Measurements from ENCODE around the gene CHKB.

Gene CHKB

DNA sequence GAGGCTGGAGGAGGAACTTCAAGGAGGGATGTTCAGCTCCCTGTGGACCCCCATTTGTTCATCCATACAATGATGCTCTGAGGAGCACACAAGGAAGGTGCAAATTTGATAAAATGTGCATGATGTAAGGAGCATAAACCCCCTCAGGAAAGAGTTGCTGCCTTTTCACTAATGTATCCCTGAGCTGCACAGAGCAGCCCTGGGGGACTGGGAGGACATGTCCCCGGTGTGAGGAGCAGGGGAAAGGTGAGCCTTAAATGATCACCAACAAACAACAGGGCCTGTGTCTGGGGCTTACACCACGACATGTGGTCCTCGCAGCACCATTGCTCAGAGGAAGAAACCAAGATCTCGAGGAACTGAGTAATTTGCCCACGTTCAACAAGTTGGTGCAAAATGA is 14.4 kb upstream of the CHKB start:
- DNase-seq: no peak

DNA sequence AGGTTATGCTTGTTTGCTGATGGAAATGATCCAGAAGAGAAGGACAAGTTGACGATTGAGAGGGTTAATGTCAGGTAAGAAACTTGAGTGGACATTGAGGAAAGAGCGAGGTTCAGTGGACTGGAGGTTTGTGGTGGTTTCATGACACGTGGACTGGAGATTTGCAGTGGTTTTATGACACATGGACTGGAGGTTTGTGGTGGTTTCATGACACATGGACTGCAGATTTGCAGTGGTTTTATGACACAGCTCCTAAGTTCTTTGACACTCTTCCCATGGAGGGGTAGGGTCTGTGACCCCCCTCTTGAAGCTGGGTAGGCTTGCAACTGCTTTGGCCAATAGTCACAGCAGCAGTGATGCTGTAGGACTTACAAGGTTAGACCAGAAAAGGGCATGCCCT is 12.5 kb upstream of the CHKB start:
- no peak for DNase-seq

DNA sequence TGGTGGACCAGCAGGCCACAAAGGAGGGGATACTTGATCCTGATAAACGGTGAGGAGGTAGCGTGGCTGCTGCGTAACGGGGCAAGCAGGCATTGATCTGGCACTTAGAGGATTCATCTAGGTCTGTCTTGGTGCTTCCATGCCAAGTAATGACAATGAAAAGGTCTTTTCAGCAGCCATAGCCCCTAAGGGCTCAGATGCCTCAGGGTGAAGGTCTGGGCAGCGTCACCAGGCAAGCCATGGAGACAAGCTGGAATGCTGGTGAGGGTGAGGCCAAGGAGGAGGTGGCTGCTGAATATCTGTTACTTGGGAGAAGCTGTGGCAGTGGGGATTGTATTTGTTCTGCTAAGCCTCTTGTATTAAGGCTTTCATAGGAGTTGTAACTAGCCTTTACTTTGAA is 4.8 kb upstream of the CHKB start:
- DNase-seq: no peak

DNA sequence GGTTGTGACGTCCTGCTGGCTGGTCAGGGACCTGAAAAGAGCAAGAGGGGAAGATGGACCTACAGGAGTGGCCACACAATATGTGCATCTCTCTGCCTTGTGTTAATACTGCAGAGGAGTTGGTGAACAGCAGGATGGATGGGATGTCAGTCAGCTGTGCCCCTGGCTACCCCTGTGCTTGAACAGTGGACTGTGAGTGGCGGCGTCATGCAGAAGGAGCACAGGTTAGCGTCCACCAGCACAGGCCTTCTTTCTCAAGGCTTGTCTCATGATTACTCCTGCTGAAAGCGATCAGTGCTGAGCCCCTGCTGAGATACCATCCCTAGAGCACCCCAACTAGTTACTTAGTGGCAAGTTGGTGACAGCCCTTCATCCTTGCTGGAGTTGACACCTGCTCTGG is 3.8 kb upstream of the CHKB start:
- no peak for DNase-seq

GRCh38 chr22:50585781-50586180 is 3.1 kb upstream of the CHKB start:
- DNase-seq: no peak

DNA sequence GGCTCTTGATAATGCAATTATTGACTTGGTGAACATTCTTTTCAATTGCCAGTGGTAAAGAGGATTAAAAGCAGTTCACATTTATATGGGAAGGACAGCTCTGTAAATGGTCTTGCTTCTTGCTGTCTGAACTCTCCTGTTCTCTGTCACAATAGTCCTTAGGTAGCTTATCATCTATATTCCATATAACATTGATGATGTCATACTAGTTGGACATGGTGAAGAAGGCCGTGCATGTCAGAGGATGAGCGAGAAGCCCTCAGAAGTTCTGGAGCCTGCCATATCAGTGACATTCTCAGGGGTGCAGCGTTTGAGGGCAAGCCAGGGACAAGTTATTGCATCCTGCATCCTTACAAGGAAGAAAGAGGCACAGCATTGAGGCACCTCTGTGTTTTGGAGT is 2.6 kb upstream of the CHKB start:
- no peak for DNase-seq

DNA sequence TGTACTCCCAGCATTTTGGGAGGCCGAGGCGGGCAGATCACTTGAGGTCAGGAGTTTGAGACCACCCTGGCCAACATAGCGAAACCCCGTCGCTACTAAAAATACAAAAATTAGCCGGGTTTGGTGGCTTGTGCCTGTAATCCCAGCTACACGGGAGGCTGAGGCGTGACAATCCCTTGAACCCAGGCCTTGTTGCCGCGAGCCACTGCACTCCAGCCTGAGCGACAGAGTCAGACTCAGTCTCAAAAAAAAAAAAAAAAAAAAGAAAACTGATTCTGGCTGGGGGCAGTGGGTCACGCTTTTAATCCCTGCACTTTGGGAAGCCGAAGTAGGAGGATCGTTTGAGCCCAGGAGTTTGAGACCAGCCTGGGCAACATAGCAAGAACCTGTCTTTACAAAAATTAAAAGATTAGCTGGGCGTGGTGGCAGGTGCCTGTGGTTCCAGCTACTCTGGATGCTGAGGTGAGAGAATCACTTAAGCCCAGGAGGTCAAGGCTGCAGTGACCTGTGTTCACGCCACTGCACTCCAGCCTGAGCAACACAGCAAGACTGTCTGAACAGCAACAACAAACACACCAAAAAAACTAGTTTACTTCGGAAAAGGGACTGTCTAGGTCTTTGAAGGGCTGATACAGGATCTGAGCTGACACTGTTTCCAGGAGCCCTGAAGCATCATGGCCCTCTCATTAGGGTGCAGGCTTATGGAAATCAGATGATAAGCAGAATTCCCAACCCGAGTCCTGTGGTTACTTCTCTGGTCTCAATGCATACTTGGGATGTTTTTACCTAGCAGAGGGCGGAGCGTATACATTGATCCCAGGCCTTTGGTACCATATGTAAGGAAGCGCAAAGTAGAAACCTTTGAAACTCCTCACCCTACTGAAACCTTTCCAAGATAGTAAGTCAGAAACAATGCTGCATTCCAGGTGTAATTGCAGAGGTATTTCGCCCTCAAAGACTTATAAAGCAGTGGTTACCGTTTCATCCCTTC is 1.8 kb upstream of the CHKB start:
- no peak for DNase-seq

DNA sequence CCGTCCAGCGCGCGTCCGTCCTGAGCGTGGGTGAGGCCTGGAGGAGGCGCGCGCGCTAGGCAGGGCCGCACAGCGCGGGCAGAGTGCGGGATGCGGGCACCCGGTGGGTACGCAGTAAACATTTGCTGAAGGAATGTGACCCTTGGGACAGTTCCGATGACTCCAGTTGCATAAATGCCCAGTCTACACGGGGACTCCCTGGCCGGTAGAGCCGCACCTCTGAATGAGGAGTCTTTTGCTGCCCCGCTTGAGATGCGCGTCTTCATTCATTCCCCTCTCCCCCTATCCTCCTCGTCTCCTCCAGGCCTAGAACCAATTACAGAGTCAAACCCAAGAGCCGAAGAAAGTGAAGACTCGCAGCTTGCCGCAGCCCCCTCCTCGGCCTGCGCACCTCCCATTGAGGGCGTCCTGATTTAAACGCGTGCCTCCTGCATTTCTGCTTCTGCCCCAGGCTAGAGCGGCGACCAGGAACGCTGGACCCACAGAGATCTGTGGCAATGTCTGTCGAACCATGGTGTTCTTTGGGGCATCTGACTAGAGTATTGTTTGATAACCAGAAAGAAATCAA is 729 bp upstream of the CHKB start:
- no peak for DNase-seq

GRCh38 chr22:50581950-50582492 is 628 bp downstream of the CHKB start:
- DNase-seq: peak in 2 of 5 experiments; percentile 23 to 73

DNA sequence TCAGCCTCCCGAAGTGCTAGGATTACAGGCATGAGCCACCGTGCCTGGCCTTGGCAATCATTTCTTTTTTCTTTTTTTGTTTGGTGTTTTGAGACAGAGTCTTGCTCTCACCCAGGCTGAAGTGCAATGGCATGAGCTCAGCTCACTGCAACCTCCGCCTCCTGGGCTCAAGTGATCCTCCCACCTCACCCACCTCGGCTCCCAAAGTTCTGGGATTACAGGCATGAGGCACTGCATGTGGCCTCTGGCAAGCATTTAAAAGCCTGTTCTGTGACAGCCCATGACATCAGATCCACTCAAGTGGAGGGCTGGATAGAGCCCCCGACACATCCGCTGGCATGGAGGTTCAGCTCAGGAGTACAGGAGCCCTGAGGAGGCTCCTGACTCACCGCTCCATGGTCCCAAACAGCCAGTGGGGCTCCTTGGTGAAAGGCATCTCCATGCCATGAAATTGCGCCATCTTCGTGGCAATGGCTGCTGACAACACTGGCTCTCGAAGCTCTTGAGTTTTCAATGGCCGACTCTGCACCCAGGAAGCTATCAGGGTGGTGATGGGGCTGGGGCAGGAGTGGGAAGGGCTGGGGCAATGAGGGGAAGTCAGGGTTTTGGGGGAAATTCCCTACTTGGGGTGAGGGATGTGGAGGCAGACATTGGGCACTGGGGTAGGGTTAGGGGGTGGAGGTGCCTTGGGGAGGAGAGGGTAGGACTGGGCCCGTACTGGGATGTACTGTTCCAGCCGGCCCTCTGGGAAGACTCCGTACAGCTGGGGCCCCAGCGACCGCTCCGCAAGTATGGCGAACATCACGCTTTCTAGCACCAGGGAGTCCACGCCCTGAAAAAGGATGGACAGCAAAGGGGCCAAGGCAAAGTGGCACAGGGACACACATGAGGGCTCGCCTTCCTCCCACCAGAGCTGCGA is 1.4 kb downstream of the CHKB start:
- no peak for DNase-seq

GRCh38 chr22:50579752-50580151 is 2.9 kb downstream of the CHKB start:
- DNase-seq: no peak

DNA sequence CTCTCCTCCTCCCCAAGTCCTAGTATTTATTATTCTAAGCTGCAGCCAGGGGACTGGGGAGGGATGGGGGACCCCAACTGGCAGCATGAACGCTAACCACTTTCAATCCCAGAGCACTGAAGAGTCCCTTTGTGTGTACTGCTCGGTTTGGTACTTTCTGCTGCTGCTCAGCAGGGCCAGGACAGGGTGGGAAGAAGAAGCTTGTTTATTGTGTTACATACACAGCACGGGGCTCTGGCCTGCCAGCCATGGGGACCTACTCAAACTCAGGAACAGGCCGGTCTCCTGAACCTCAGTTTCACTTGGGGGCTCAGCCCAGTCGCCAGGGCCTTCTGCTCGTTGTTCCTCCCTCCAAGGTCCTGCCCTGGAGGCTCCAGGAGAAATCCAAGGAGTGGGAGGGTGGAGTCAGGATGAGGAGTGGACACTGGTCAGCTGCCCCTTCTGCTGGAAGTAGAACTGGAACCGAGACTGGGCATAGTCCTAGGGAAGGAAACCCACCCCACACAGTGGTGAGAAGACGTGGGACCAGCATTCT is 3.8 kb downstream of the CHKB start:
- no peak for DNase-seq

DNA sequence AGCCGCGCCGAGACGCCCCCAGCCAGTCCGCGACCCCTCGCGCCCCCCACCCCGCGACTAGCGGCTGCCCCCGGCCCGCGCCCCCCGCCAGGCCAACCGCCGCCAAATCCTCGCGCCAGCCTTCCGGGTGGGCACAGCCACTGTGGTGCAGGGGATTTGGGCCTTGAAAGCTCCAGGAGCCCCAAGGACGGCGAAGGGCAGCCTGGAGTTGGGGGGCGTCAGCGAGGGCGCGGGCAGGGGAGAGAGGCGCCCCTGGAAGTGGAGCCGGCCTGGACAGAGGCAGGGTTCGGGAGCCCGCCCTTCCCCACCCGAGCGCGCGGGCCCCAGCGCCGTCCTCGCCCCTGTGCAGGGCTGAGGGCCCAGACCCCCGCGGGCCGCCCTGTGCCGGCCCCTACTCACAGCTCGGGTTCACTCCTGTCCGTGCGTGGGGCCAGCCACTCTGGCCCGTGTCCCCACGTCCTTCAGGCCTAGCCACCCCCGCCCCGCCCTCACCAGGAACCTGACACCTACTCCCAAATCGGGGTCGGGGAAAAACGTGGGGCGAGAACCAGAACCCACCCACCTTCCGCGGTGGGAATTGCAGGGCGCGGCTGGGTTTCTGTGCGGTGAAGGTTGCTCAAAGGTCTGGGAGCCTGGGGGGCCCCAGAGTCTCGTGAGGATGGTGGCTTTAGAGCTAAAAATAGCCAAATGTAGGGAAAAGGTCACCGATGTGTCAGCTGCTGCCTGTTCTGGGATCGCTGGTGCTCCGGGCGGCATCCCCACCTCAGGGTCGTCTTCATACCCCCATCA is 4.5 kb downstream of the CHKB start, which contains the start of gene CPT1B:
TSS of gene CPT1B (minus strand) at position 441 of the 789 bp plus-strand sequence. CDS start 512 bp downstream, outside the sequence.
- no peak for DNase-seq

DNA sequence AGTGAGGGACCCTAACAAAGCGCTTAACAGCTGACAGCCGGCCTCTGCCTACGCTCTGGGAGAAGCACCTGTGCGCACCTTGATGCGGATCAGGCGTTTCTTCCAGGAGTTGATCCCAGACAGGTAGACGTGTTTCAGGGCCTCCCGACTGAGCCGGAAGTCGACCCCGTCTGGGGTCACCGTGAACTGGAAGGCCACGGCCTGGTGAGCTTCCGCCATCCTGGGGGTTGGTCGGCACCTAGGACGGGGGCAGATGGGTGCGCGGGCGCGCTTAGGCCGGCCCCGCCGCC is 5.0 kb downstream of the CHKB start:
- no peak for DNase-seq

GRCh38 chr22:50576806-50577696 is 5.6 kb downstream of the CHKB start:
- peak in 1 of 5 experiments; percentile 9 for DNase-seq

- DNase-seq: peak in 1 of 5 experiments; percentile 7
Observed at GRCh38 chr22:50576070-50576469, 6.6 kb downstream of the CHKB start.

DNA sequence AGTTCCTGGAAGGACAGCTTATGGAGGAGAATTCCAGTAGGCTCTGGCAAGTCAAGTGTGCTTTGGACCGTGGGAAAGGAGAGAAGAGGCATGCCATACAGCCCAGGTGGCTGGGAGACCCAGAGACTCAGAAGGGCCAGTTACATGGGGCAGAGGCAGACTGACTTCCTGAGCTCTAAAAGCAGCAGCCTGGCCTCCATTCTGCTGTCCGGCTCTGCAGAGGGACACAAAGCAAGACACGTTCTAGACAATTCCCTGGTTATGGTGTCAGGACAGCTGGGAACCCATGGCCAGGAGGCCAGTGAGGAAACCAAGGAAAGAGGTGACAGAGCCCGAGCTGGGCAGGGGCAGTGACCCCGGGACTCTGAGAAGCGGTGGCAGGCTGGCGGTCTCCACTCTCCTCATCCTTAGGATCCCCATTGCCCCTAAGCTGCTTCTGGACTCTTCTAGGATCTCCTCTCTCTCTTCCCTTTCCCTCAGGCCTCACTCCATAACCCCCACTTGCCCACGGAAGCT is 7.2 kb downstream of the CHKB start:
- no peak for DNase-seq

DNA sequence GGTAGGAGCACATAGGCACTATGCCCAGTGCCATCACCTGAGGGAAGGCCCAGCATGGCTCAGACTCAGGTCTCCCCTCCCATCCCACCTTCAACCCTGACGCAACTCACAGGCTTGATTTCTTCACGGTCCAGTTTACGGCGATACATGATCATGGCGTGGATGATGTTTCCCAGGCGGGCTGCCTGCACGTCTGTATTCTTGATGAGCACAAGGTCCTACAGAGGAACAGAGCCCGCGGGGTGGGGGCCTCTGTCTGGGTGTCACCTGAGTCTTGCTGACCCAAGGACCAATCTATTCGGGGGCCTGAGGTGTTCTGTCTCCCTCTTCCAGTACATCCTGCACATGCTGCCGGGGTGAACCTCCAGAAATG is 8.3 kb downstream of the CHKB start:
- no peak for DNase-seq

DNA sequence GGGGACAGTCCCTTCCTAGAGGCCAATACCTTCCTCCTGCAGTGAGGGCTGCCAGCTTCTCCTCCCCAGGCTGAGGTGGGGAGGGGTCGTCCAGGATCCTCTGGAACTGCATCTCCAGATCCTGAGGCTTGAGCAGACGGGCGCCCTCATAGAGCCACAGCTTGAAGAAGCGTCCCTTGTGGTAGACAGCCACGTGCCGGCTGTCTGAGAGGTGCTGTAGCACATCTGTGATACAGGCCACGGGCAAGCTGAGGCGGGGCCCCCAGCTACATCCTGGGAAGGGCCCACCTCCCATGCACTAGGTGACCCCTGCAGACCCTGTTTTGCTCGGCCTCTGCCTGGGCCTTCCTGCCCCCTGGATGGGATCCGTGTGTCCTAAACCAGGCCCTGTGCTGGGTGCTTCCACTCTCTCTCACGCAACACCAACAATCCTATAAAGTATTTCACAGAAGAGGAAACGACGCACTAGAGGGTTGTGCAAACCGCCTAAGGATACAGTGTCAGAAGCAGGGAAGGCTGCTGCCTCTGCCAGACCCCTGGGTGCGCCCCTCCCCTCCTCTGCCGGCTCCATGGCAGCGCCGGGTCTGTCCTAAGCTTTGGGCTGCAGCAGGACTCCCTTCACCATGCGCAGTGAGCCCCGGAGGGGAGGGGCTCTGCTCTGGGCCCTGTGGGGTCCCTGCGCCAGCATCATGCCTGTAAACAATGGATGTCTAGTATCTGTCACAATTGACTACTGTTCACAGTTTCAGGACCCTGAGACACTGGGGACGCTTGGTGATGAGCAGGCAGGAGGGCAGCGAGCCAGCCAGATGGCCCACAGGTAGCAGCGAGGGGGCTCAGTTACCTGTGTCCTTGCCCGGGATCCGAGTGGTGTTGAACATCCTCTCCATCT is 8.9 kb downstream of the CHKB start:
- no peak for DNase-seq

All from T-helper 2 cell (primary cell).